Measurements from ENCODE around the gene SMAD6.

SMAD6 gene

GRCh38 chr15:66778314-66778665 is 76.3 kb downstream of the SMAD6 start:
- H3K9me2 ChIP-seq (replicated peaks; ENCODE audit: control insufficient read depth, low read length): no peaks in the 10 kb centered on the region
- H3K4me1 ChIP-seq (ENCODE audit: control insufficient read depth, low read length): no peaks in the 10 kb centered on the region
- no peaks in the 10 kb centered on the region for H3K79me2 ChIP-seq (ENCODE audit: control insufficient read depth, low read length)
- no peaks in the 10 kb centered on the region for H3K9me3 ChIP-seq (ENCODE audit: control insufficient read depth, insufficient read depth, low read length)
- no peaks in the 10 kb centered on the region for H3K36me3 ChIP-seq (ENCODE audit: control insufficient read depth, low read length)
- H3K27ac ChIP-seq (ENCODE audit: low read depth, low read length): no peak overlapping the region
- H3K4me2 ChIP-seq (ENCODE audit: low read length): no peak overlapping the region
- H4K20me1 ChIP-seq (ENCODE audit: control insufficient read depth, insufficient read depth, low read depth, low read length): no peaks in the 10 kb centered on the region
- no peak overlapping the region for H3K4me3 ChIP-seq (ENCODE audit: low read length)
- H3F3A ChIP-seq (ENCODE audit: control insufficient read depth, insufficient read depth): no peaks in the 10 kb centered on the region
- H3K27me3 ChIP-seq (ENCODE audit: control insufficient read depth, low read length): no peaks in the 10 kb centered on the region
- TF ChIP-seq CTCF (IDR thresholded peaks at IDR 0.05; ENCODE audit: low read depth, low read length, poor library complexity, severe bottlenecking) (no peak), EZH2phosphoT487 (IDR thresholded peaks at IDR 0.05; ENCODE audit: borderline replicate concordance, low read length) (no peak)

- TF ChIP-seq EZH2phosphoT487 (IDR thresholded peaks at IDR 0.05; ENCODE audit: borderline replicate concordance, low read length): no peak
- no peak for TF ChIP-seq CTCF (IDR thresholded peaks at IDR 0.05; ENCODE audit: low read depth, low read length, poor library complexity, severe bottlenecking)
- no peaks in the 10 kb centered on the region for H3F3A ChIP-seq (ENCODE audit: control insufficient read depth, insufficient read depth)
- H4K20me1 ChIP-seq (ENCODE audit: control insufficient read depth, insufficient read depth, low read depth, low read length): no peaks in the 10 kb centered on the region
- no peaks in the 10 kb centered on the region for H3K27me3 ChIP-seq (ENCODE audit: control insufficient read depth, low read length)
- no peak overlapping the region for H3K4me3 ChIP-seq (ENCODE audit: low read length)
- H3K27ac ChIP-seq (ENCODE audit: low read depth, low read length): no peak overlapping the region
- no peaks in the 10 kb centered on the region for H3K9me2 ChIP-seq (replicated peaks; ENCODE audit: control insufficient read depth, low read length)
- no peaks in the 10 kb centered on the region for H3K4me1 ChIP-seq (ENCODE audit: control insufficient read depth, low read length)
- no peaks in the 10 kb centered on the region for H3K9me3 ChIP-seq (ENCODE audit: control insufficient read depth, insufficient read depth, low read length)
- H3K79me2 ChIP-seq (ENCODE audit: control insufficient read depth, low read length): no peaks in the 10 kb centered on the region
- no peaks in the 10 kb centered on the region for H3K36me3 ChIP-seq (ENCODE audit: control insufficient read depth, low read length)
- no peak overlapping the region for H3K4me2 ChIP-seq (ENCODE audit: low read length)
Observed at GRCh38 chr15:66778716-66779115, 76.7 kb downstream of the SMAD6 start.

- Histone ChIP-seq H3K27ac (ENCODE audit: low read depth, low read length) (no peak overlapping the region), H3K36me3 (ENCODE audit: control insufficient read depth, low read length) (no peaks in the 10 kb centered on the region)
Observed at GRCh38 chr15:66779331-66780009, 77.4 kb downstream of the SMAD6 start.

More at GRCh38 chr15:66779331-66780009, 77.4 kb downstream of the SMAD6 start:
- H3K9me3 ChIP-seq (ENCODE audit: control insufficient read depth, insufficient read depth, low read length): no peaks in the 10 kb centered on the region
- no peaks in the 10 kb centered on the region for H3K9me2 ChIP-seq (replicated peaks; ENCODE audit: control insufficient read depth, low read length)
- H3F3A ChIP-seq (ENCODE audit: control insufficient read depth, insufficient read depth): no peaks in the 10 kb centered on the region
- no peaks in the 10 kb centered on the region for H3K4me1 ChIP-seq (ENCODE audit: control insufficient read depth, low read length)
- H3K4me2 ChIP-seq (ENCODE audit: low read length): no peak overlapping the region
- H3K27me3 ChIP-seq (ENCODE audit: control insufficient read depth, low read length): no peaks in the 10 kb centered on the region
- H4K20me1 ChIP-seq (ENCODE audit: control insufficient read depth, insufficient read depth, low read depth, low read length): no peaks in the 10 kb centered on the region
- H3K4me3 ChIP-seq (ENCODE audit: low read length): no peak overlapping the region
- H3K79me2 ChIP-seq (ENCODE audit: control insufficient read depth, low read length): no peaks in the 10 kb centered on the region
- no peak for TF ChIP-seq CTCF (IDR thresholded peaks at IDR 0.05; ENCODE audit: low read depth, low read length, poor library complexity, severe bottlenecking)
- no peak for TF ChIP-seq EZH2phosphoT487 (IDR thresholded peaks at IDR 0.05; ENCODE audit: borderline replicate concordance, low read length)

All from DOHH2 (cell line).